Tibial nerve (tissue), 3 donors: ENCODE measurements around the gene HRH3.

Experiments used
- CTCF ChIP-seq, 5 experiments: fragments of 200-600 bp in 3 of 5; fragments of 450-650 bp in 2 of 5; sonication (generic) in 3 of 5; IDR thresholded peaks; one replicate each; pipeline ENCODE4 v1.5.1; 2016 to 2019; ENCODE audit warnings: antibody characterized with exemption in 5 of 5, mild to moderate bottlenecking in 3 of 5, moderate library complexity in 2 of 5
- POLR2A ChIP-seq, 2 donors: fragments of 450-650 bp; IDR thresholded peaks; one replicate each; pipeline ENCODE4 v1.6.1; 2017; ENCODE audit warnings: antibody characterized with exemption in 2 of 2, mild to moderate bottlenecking in 2 of 2, moderate library complexity in 2 of 2

- no peak for TF ChIP-seq CTCF (IDR thresholded peaks at IDR 0.05)
- TF ChIP-seq POLR2A (IDR thresholded peaks at IDR 0.05), result no peak
These were observed 22.8 kb downstream of the HRH3 start for GRCh38 chr20:62197311-62197710.
